ENCODE data around the gene TCAIM.
A peak's percentile ranks its signal among the peaks of the same experiment; 100 is the strongest.
"Not testable (repeated sequence)": the region's sequence is repeated elsewhere in the genome, so short reads cannot be mapped to it uniquely, and the experiment has no call there.

TCAIM gene

GRCh38 chr3:44346590-44346989 lies 8.0 kb downstream of the TCAIM start:
- not testable (repeated sequence) for DNase-seq

- DNase-seq = no peak
These were observed 10.4 kb downstream of the TCAIM start for GRCh38 chr3:44348993-44349392.

GRCh38 chr3:44353355-44353924 lies 14.9 kb downstream of the TCAIM start:
- no peak for DNase-seq

- peak; percentile 63 to 71 for DNase-seq
These were observed 16.9 kb downstream of the TCAIM start for GRCh38 chr3:44355362-44356033.

GRCh38 chr3:44359146-44359751 lies 20.7 kb downstream of the TCAIM start:
- no peak for DNase-seq

GRCh38 chr3:44363591-44363990 lies 25.0 kb downstream of the TCAIM start:
- DNase-seq = no peak

GRCh38 chr3:44365952-44366351 lies 27.4 kb downstream of the TCAIM start:
- no peak for DNase-seq

- no peak for DNase-seq
These were observed 36.9 kb downstream of the TCAIM start for GRCh38 chr3:44375450-44375849.

GRCh38 chr3:44387404-44387803 lies 48.8 kb downstream of the TCAIM start:
- no peak for DNase-seq

GRCh38 chr3:44392489-44392888 lies 53.9 kb downstream of the TCAIM start:
- DNase-seq = no peak

GRCh38 chr3:44395714-44396113 lies 57.1 kb downstream of the TCAIM start:
- DNase-seq = no peak

- no peak for DNase-seq
These were observed 57.9 kb downstream of the TCAIM start for GRCh38 chr3:44396200-44397171.

- DNase-seq = not testable (repeated sequence)
These were observed 59.7 kb downstream of the TCAIM start for GRCh38 chr3:44398271-44398670.

- DNase-seq = no peak
These were observed 60.3 kb downstream of the TCAIM start for GRCh38 chr3:44398853-44399252.

GRCh38 chr3:44400771-44401170 lies 62.2 kb downstream of the TCAIM start:
- DNase-seq = no peak

- no peak for DNase-seq
These were observed 64.0 kb downstream of the TCAIM start for GRCh38 chr3:44402548-44402947.

GRCh38 chr3:44409640-44410410 lies 71.3 kb downstream of the TCAIM start:
- DNase-seq = no peak

GRCh38 chr3:44411031-44411645 lies 72.6 kb downstream of the TCAIM start:
- DNase-seq = no peak

GRCh38 chr3:44412365-44412764 lies 73.8 kb downstream of the TCAIM start:
- DNase-seq = no peak

GRCh38 chr3:44414517-44415090 lies 76.0 kb downstream of the TCAIM start:
- DNase-seq = no peak

GRCh38 chr3:44415421-44415820 lies 76.9 kb downstream of the TCAIM start:
- no peak for DNase-seq
